ENCODE results near the gene LRRC75A.

GRCh38 chr17:16427020-16427419 lies 65.0 kb downstream of the LRRC75A start:
- TF ChIP-seq TAF1 (IDR thresholded peaks at IDR 0.05; ENCODE audit: low read depth) (no peak), CTCF (IDR thresholded peaks at IDR 0.05; ENCODE audit: poor library complexity, severe bottlenecking) (no peak), SMC3 (conservative IDR thresholded peaks at IDR 0.05; ENCODE audit: poor library complexity) (no peak), EP300 (conservative IDR thresholded peaks at IDR 0.05; ENCODE audit: poor library complexity, severe bottlenecking) (no peak), EZH2 (IDR thresholded peaks at IDR 0.05; ENCODE audit: borderline replicate concordance, insufficient read depth, low read length, poor library complexity, severe bottlenecking) (no peak), RAD21 (conservative IDR thresholded peaks at IDR 0.05) (no peak), MXI1 (conservative IDR thresholded peaks at IDR 0.05; ENCODE audit: poor library complexity, severe bottlenecking) (no peak), POLR2AphosphoS5 (IDR thresholded peaks at IDR 0.05) (no peak), REST (IDR thresholded peaks at IDR 0.05; ENCODE audit: borderline replicate concordance) (no peak)
